Endodermal cell (in vitro differentiated cells): ENCODE measurements around the gene GPR39. TPM values are rescaled to one million over a fixed set of nuclear protein-coding genes. Genes with fewer than 3 reads are reported as not detected.

Experiments
- DNase-seq: peaks from one replicate; pipeline ENCODE4 v3.0.0-alpha.2; 2017
- H3K27ac ChIP-seq: 2 replicates; pipeline ENCODE4 v1.5.1; 2013; ENCODE audit warnings: mild to moderate bottlenecking, low read depth, low read length, moderate library complexity
- H3K27me3 ChIP-seq: 2 replicates; pipeline ENCODE4 v1.6.1; 2013; ENCODE audit warnings: mild to moderate bottlenecking, low read length, moderate library complexity; ENCODE audit not compliant: insufficient read depth, control insufficient read depth, poor library complexity, severe bottlenecking
- H3K36me3 ChIP-seq: 2 replicates; pipeline ENCODE4 v1.7.0; 2013; ENCODE audit warnings: mild to moderate bottlenecking, low read length, moderate library complexity; ENCODE audit not compliant: control insufficient read depth, insufficient read depth
- H3K4me1 ChIP-seq: one replicate; pipeline ENCODE4 v1.7.0; 2013; ENCODE audit warnings: low read length; ENCODE audit not compliant: control insufficient read depth, insufficient read depth
- H3K4me3 ChIP-seq: 2 replicates; pipeline ENCODE4 v1.5.1; 2013; ENCODE audit warnings: mild to moderate bottlenecking, low read length, moderate library complexity
- H3K9ac ChIP-seq: 2 replicates; pipeline ENCODE4 v1.6.1; 2013; ENCODE audit warnings: mild to moderate bottlenecking, low read length, moderate library complexity; ENCODE audit not compliant: poor library complexity, severe bottlenecking; ENCODE audit errors: extremely low read depth
- H3K9me3 ChIP-seq: 2 replicates; pipeline ENCODE4 v1.6.1; 2013; ENCODE audit warnings: mild to moderate bottlenecking, low read length, moderate library complexity; ENCODE audit not compliant: control insufficient read depth
- H3K27ac Mint-ChIP-seq: 2 replicates; pipeline ENCODE4 v1.8.0; 2020; ENCODE audit warnings: mixed read lengths
- H3K27me3 Mint-ChIP-seq: 2 replicates; pipeline ENCODE4 v1.8.0; 2021; ENCODE audit warnings: mild to moderate bottlenecking, mixed read lengths; ENCODE audit not compliant: insufficient read depth
- H3K36me3 Mint-ChIP-seq: 2 replicates; pipeline ENCODE4 v1.8.0; 2020; ENCODE audit warnings: low read depth, mixed read lengths
- H3K4me1 Mint-ChIP-seq: 2 replicates; pipeline ENCODE4 v1.8.0; 2020; ENCODE audit warnings: mixed read lengths
- H3K4me3 Mint-ChIP-seq: 2 replicates; pipeline ENCODE4 v1.8.0; 2020; ENCODE audit warnings: mild to moderate bottlenecking, moderate library complexity, mixed read lengths
- H3K9me3 Mint-ChIP-seq: 2 replicates; pipeline ENCODE4 v1.8.0; 2020; ENCODE audit warnings: mild to moderate bottlenecking, mixed read lengths
- CTCF ChIP-seq: fragments of 200-600 bp; sonication (generic); conservative IDR thresholded peaks from 2 replicates; pipeline ENCODE4 v1.5.0; 2021; ENCODE audit warnings: antibody characterized with exemption, mild to moderate bottlenecking
- WGBS, 2 experiments: methylation state at CpG; one replicate each; pipeline versions ENCODE4 v1.1.5 to v1.1.7; 2013; ENCODE audit warnings: missing lambda C conversion rate in 2 of 2, mixed read lengths in 1 of 2; ENCODE audit not compliant: insufficient coverage in 1 of 2, insufficient read length in 1 of 2; 5-methylcytosine and 5-hydroxymethylcytosine counted together
- total RNA-seq, 2 donors: library from RNA; stranded (reverse); fragmentation: NEBNext Ultra II Directional in 1 of 2; extraction: Animal tissue kit (Norgen Biotek cat#: 25700) in 1 of 2; gene quantifications; 2 replicates in 1 of 2; 3 replicates in 1 of 2; pipeline ENCODE4 v1.2.1, GENCODE V29; 2021

Gene GPR39
- total RNA-seq, 2 donors from 2014 or later, result 9.4 to 14.6 TPM

GRCh38 chr2:132623096-132623839, 206.7 kb downstream of the GPR39 start:
- H3K9ac ChIP-seq, result no peak overlapping the region
- no peaks in the 10 kb centered on the region for H3K36me3 ChIP-seq
- H3K4me1 ChIP-seq, result no peaks in the 10 kb centered on the region
- Mint-ChIP-seq H3K4me1 (peaks cover 10% of the 10 kb centered on the region), H3K27ac (peak overlapping the region; percentile 55), H3K4me3 (no peak overlapping the region), H3K27me3 (peaks cover 2% of the 10 kb centered on the region), H3K9me3 (no peaks in the 10 kb centered on the region), H3K36me3 (peaks cover 3% of the 10 kb centered on the region)
- H3K4me3 ChIP-seq, result no peak overlapping the region
- no peak overlapping the region for H3K27ac ChIP-seq
- no peak for TF ChIP-seq CTCF
- peaks cover 5% of the 10 kb centered on the region for H3K9me3 ChIP-seq
- DNase-seq, result no peak
- H3K27me3 ChIP-seq, result no peaks in the 10 kb centered on the region
- WGBS, 2 experiments, result 91% methylated on average over 7 to 9 of the region's 9 CpGs

GRCh38 chr2:132627536-132627935, 210.9 kb downstream of the GPR39 start:
- DNase-seq, result no peak
- no peak overlapping the region for H3K27ac ChIP-seq
- peaks cover 5% of the 10 kb centered on the region for H3K9me3 ChIP-seq
- H3K27me3 ChIP-seq, result no peaks in the 10 kb centered on the region
- peaks cover 3% of the 10 kb centered on the region for H3K36me3 Mint-ChIP-seq
- WGBS, 2 experiments, result 91 to 100% methylated on average over 3 of the region's 3 CpGs
- no peak overlapping the region for H3K4me3 ChIP-seq
- no peak overlapping the region for H3K4me3 Mint-ChIP-seq
- peaks cover 23% of the 10 kb centered on the region for H3K4me1 Mint-ChIP-seq
- no peaks in the 10 kb centered on the region for H3K27me3 Mint-ChIP-seq
- H3K36me3 ChIP-seq, result no peaks in the 10 kb centered on the region
- TF ChIP-seq CTCF, result no peak
- H3K9me3 Mint-ChIP-seq, result no peaks in the 10 kb centered on the region
- H3K9ac ChIP-seq, result no peak overlapping the region
- no peak overlapping the region for H3K27ac Mint-ChIP-seq
- peaks cover 1% of the 10 kb centered on the region for H3K4me1 ChIP-seq

DNA sequence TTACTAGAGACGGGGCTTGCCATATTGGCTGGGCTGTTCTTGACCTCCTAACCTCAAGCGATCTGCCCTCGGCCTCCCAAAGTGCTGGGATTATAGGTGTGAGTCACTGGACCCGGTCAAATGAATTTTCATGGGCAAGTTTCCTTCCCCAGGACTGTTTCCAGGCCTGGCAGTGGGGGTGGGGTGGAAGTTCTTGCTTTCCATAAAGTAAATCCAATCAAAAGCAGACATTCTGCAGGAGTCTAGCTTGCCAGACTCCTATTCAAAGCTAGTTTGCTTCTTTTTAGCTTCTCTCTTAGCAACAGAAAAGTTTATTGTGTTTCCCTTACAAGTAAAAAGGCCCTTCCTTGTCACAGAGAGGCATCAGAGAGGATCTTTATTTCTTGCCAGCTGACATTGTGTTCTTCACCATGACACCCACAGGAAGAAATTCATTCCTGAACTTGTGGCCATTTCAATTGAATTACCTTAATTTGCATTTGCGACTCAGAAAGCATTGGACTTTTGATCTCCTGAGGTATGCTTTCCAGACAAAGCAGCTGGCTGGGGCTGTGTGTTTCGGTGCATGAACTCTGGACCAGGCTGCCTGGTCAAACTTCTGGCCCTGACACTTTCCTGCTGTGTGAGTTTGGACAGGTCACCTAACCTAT, 215.5 kb downstream of the GPR39 start:
- no peak for DNase-seq
- Mint-ChIP-seq H3K27me3 (no peaks in the 10 kb centered on the region), H3K27ac (no peak overlapping the region), H3K4me3 (no peak overlapping the region), H3K4me1 (peaks cover 16% of the 10 kb centered on the region), H3K36me3 (no peaks in the 10 kb centered on the region), H3K9me3 (no peaks in the 10 kb centered on the region)
- 72 to 80% methylated on average over 4 to 6 of the region's 6 CpGs for WGBS, 2 experiments
- peaks cover 2% of the 10 kb centered on the region for H3K4me1 ChIP-seq
- TF ChIP-seq CTCF, result no peak
- no peaks in the 10 kb centered on the region for H3K27me3 ChIP-seq
- H3K36me3 ChIP-seq, result no peaks in the 10 kb centered on the region
- no peaks in the 10 kb centered on the region for H3K9me3 ChIP-seq
- H3K4me3 ChIP-seq, result no peak overlapping the region
- peak overlapping the region; percentile 95 for H3K27ac ChIP-seq
- H3K9ac ChIP-seq, result no peak overlapping the region
